Measurements from ENCODE around the gene MARVELD3.

GRCh38 chr16:71648162-71648561 lies 22.2 kb downstream of the MARVELD3 start:
- TF ChIP-seq FOSL2 (IDR thresholded peaks at IDR 0.05): no peak
- TF ChIP-seq FOSL2 (CRISPR knock-in tag; IDR thresholded peaks at IDR 0.05): no peak
- no peak for TF ChIP-seq ELK1 (IDR thresholded peaks at IDR 0.05; ENCODE audit: low read depth, low read length)
- TF ChIP-seq, protein P1, sequence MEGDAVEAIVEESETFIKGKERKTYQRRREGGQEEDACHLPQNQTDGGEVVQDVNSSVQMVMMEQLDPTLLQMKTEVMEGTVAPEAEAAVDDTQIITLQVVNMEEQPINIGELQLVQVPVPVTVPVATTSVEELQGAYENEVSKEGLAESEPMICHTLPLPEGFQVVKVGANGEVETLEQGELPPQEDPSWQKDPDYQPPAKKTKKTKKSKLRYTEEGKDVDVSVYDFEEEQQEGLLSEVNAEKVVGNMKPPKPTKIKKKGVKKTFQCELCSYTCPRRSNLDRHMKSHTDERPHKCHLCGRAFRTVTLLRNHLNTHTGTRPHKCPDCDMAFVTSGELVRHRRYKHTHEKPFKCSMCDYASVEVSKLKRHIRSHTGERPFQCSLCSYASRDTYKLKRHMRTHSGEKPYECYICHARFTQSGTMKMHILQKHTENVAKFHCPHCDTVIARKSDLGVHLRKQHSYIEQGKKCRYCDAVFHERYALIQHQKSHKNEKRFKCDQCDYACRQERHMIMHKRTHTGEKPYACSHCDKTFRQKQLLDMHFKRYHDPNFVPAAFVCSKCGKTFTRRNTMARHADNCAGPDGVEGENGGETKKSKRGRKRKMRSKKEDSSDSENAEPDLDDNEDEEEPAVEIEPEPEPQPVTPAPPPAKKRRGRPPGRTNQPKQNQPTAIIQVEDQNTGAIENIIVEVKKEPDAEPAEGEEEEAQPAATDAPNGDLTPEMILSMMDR (IDR thresholded peaks at IDR 0.05): no peak
- no peak for TF ChIP-seq NPAS2 (CRISPR knock-in tag; IDR thresholded peaks at IDR 0.05; ENCODE audit: borderline replicate concordance)
- TF ChIP-seq POLR2AphosphoS2 (conservative IDR thresholded peaks at IDR 0.05; ENCODE audit: low read length): no peak
- TF ChIP-seq MYC (IDR thresholded peaks at IDR 0.05; ENCODE audit: borderline replicate concordance, low read length): no peak
- TF ChIP-seq, protein P2, sequence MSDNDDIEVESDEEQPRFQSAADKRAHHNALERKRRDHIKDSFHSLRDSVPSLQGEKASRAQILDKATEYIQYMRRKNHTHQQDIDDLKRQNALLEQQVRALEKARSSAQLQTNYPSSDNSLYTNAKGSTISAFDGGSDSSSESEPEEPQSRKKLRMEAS (IDR thresholded peaks at IDR 0.05): no peak
- no peak for TF ChIP-seq MAZ (IDR thresholded peaks at IDR 0.05; ENCODE audit: borderline replicate concordance, low read depth, low read length)

Measured in A549 (cell line).